Activated naive CD8-positive, alpha-beta T cell treated with anti-CD3 and anti-CD28 coated beads for 36 hours (primary cell): ENCODE measurements around the gene PDGFB. TPM values are rescaled to one million over a fixed set of nuclear protein-coding genes. Genes with fewer than 3 reads are reported as not detected.

Source experiments
- DNase-seq: peaks from one replicate; pipeline ENCODE4 v3.0.0; 2021
- H3K27ac Mint-ChIP-seq: one replicate; pipeline ENCODE4 v1.8.0; 2022; ENCODE audit warnings: mild to moderate bottlenecking, moderate library complexity, mixed read lengths
- H3K27me3 Mint-ChIP-seq: one replicate; pipeline ENCODE4 v1.8.0; 2022; ENCODE audit warnings: mild to moderate bottlenecking, mixed read lengths
- H3K36me3 Mint-ChIP-seq: one replicate; pipeline ENCODE4 v1.8.0; 2021; ENCODE audit warnings: mild to moderate bottlenecking, mixed read lengths
- H3K4me1 Mint-ChIP-seq: one replicate; pipeline ENCODE4 v1.8.0; 2021; ENCODE audit warnings: mixed read lengths
- H3K4me3 Mint-ChIP-seq: one replicate; pipeline ENCODE4 v1.8.0; 2022; ENCODE audit warnings: mild to moderate bottlenecking, moderate library complexity, mixed read lengths
- H3K9me3 Mint-ChIP-seq: one replicate; pipeline ENCODE4 v1.8.0; 2022; ENCODE audit warnings: mixed read lengths
- total RNA-seq, 2 experiments: library from RNA; stranded (reverse); gene quantifications; one replicate each; pipeline ENCODE4 v1.2.3, GENCODE V29; 2021

The PDGFB gene
- total RNA-seq, 2 experiments from 2014 or later = 0.35 to 0.40 TPM

- Mint-ChIP-seq H3K4me1 (peaks cover 54% of the 10 kb centered on the region), H3K36me3 (no peaks in the 10 kb centered on the region), H3K9me3 (no peaks in the 10 kb centered on the region), H3K27ac (peak overlapping the region; percentile 50), H3K4me3 (peak overlapping the region; percentile 62), H3K27me3 (peaks cover 53% of the 10 kb centered on the region)
- peak; percentile 32 for DNase-seq
Observed at GRCh38 chr22:39240831-39241793, 3.7 kb downstream of the PDGFB start.

DNA sequence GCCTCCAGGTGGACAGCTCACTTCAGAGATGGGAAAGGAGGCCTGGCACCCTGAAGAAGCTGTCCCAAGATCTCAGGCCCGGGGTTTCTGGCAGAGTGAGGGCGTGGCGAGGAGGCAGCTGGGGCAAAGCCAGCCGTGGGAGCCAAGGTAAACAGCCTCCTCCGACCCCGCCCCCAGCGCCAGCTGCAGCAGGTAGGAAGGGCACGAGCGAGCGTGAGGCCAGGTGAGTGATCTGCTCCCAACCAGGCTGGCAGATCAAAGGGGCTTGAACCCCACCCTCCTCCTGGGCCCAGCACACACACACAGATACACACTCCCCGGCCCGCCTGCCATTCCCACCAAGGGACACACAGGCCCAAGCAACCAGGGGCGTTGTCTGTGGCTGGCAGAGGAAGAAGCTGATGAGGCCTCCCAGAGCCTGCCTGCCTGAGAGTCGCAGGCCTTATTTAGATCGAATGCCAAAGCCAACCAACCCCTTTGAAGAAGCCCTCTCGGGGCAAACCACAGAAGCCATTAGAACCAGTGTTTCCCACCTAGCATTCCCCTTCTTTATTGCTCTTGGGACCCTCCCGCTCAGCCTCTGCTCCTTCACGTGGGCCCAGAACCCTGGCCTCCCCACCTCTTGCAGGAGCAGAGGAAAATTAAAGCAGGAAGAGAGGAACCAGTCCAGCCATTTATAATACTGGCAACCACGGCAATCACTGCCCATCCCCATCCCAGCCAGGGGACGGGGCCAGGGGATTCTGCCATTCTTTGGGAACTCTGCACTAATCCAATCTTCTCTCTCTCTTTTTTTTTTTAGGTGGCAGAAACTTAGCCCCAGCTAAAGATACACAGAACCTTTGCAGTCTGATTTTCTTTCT is 5.0 kb downstream of the PDGFB start:
- H3K27ac Mint-ChIP-seq = no peak overlapping the region
- no peak overlapping the region for H3K4me3 Mint-ChIP-seq

GRCh38 chr22:39238966-39239505 is 5.7 kb downstream of the PDGFB start:
- no peaks in the 10 kb centered on the region for H3K9me3 Mint-ChIP-seq
- no peak overlapping the region for H3K4me3 Mint-ChIP-seq
- peaks cover 66% of the 10 kb centered on the region for H3K4me1 Mint-ChIP-seq
- H3K27ac Mint-ChIP-seq = no peak overlapping the region
- DNase-seq = no peak
- peaks cover 52% of the 10 kb centered on the region for H3K27me3 Mint-ChIP-seq
- no peaks in the 10 kb centered on the region for H3K36me3 Mint-ChIP-seq

More for the DNA sequence above, 5.0 kb downstream of the PDGFB start:
- Mint-ChIP-seq H3K9me3 (no peaks in the 10 kb centered on the region), H3K27me3 (peaks cover 51% of the 10 kb centered on the region), H3K4me1 (peaks cover 61% of the 10 kb centered on the region), H3K36me3 (no peaks in the 10 kb centered on the region)
- DNase-seq = no peak

DNA sequence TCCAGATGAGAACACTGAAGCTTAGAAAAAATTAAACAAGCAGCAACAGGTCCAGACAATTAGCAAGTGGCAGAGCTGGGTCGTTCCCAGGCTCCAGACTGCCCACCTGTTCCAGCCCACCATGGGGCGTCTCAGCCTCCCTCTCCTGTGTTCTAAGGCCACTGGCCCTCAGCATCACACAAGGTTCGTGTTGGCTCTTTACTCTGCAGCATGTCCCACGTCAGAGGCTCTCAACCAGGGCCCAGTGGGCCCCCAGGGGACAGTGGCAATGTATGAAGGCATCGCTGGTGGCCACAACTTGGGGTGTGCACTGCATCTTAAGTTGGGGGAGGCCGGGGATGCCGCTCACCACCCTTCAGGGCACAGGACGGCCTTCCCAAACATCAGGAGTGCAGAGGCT is 6.2 kb downstream of the PDGFB start:
- Mint-ChIP-seq H3K27ac (no peak overlapping the region), H3K36me3 (no peaks in the 10 kb centered on the region), H3K4me3 (no peak overlapping the region), H3K27me3 (peaks cover 52% of the 10 kb centered on the region), H3K9me3 (no peaks in the 10 kb centered on the region), H3K4me1 (peaks cover 67% of the 10 kb centered on the region)
- DNase-seq = no peak

GRCh38 chr22:39238101-39238466 is 6.7 kb downstream of the PDGFB start:
- no peak overlapping the region for H3K4me3 Mint-ChIP-seq
- peaks cover 71% of the 10 kb centered on the region for H3K4me1 Mint-ChIP-seq
- H3K36me3 Mint-ChIP-seq = no peaks in the 10 kb centered on the region
- DNase-seq = no peak
- no peak overlapping the region for H3K27ac Mint-ChIP-seq
- H3K27me3 Mint-ChIP-seq = peaks cover 54% of the 10 kb centered on the region
- H3K9me3 Mint-ChIP-seq = no peaks in the 10 kb centered on the region

DNA sequence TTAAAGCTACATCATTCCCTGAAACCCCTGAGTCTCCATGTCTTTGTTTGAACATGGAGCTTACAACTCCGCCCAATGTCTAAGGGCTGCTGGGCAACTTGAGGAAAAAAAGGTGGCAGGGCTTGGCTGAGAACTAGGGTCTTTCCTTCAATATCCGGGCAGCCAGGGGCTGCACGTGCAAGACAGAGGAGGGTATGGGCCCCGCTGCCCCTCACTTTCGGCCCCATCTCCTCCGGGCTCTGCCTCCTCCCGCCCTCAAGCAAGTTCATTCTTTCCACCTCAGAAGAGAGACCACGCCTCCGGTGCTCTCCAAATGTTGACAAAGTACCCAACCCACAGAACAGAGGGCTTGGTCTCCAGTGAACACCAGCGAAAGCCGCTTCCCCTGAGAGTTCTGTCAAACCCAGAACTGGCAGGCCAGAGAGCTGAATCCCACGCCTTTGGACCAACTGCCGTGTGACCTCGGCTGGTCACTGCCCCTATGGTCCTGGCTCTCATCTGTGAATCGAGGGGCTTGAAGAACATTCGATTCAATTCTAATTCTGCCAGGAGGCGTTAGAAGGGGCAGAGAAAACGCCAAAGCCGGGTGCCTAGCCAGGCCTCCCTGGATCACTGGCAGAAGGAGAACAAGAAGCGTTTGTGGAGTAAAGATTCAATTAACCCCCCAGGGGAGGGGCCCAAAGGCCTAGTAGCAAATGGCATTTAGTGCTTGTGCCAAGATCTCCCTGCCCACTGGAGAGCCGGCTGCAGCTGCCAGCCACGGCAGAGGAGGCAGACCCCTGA is 7.3 kb downstream of the PDGFB start:
- DNase-seq = peak; percentile 42
- peak overlapping the region; percentile 56 for H3K27ac Mint-ChIP-seq
- no peak overlapping the region for H3K4me3 Mint-ChIP-seq
- no peaks in the 10 kb centered on the region for H3K36me3 Mint-ChIP-seq
- peaks cover 69% of the 10 kb centered on the region for H3K4me1 Mint-ChIP-seq
- no peaks in the 10 kb centered on the region for H3K9me3 Mint-ChIP-seq
- H3K27me3 Mint-ChIP-seq = peaks cover 50% of the 10 kb centered on the region

- peak; percentile 69 for DNase-seq
- H3K27me3 Mint-ChIP-seq = peaks cover 53% of the 10 kb centered on the region
- H3K4me3 Mint-ChIP-seq = peak overlapping the region; percentile 56
- no peaks in the 10 kb centered on the region for H3K36me3 Mint-ChIP-seq
- H3K4me1 Mint-ChIP-seq = peaks cover 67% of the 10 kb centered on the region
- peak overlapping the region; percentile 32 for H3K27ac Mint-ChIP-seq
- no peaks in the 10 kb centered on the region for H3K9me3 Mint-ChIP-seq
Observed at GRCh38 chr22:39236321-39237317, 8.2 kb downstream of the PDGFB start.

DNA sequence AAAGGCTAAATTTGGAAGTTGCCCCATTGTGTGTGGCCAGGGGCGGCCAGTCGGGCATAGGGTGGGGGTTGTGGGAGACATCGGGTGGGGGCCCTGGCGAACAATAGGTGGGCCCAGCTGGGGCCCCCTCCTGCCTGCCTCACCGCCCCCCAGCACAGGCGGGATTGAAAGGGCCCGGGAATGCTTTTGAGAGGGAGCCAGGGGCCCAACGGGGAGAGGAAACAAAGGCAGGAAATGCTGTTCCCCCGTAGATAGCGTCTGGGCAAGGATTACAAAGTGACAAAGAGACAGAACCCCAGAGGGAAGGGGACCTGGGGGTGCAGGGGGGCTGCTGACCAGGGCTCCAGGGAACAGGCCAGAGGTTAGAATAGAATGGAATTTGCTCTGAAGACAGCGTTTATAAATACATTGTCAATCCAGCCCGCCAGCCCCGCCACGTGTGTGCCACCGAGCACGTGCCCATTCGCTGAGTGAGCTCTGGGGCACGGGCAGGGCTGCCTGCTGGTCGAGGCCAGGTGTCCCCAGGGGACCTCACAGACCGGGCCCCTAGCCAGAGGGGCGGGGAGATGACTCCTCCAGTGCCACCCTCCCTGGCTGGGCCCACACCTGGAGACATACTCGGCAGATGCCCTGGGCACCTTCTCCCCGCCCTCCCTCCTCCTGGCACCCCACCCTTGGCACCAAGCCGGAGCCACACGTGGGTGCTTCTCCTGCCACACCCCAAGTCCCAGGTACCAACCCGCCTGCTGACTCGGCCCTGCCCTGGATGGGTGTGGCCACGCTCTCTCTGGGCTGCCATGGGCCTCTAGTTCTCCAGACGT is 9.7 kb downstream of the PDGFB start:
- Mint-ChIP-seq H3K36me3 (no peaks in the 10 kb centered on the region), H3K9me3 (no peaks in the 10 kb centered on the region), H3K27me3 (peaks cover 60% of the 10 kb centered on the region), H3K4me1 (peaks cover 58% of the 10 kb centered on the region), H3K27ac (peak overlapping the region; percentile 60), H3K4me3 (no peak overlapping the region)
- DNase-seq = no peak

GRCh38 chr22:39234472-39234787 is 10.4 kb downstream of the PDGFB start:
- Mint-ChIP-seq H3K36me3 (no peaks in the 10 kb centered on the region), H3K4me1 (peaks cover 52% of the 10 kb centered on the region), H3K9me3 (no peaks in the 10 kb centered on the region), H3K27ac (no peak overlapping the region), H3K4me3 (no peak overlapping the region), H3K27me3 (peaks cover 65% of the 10 kb centered on the region)
- DNase-seq = no peak

DNA sequence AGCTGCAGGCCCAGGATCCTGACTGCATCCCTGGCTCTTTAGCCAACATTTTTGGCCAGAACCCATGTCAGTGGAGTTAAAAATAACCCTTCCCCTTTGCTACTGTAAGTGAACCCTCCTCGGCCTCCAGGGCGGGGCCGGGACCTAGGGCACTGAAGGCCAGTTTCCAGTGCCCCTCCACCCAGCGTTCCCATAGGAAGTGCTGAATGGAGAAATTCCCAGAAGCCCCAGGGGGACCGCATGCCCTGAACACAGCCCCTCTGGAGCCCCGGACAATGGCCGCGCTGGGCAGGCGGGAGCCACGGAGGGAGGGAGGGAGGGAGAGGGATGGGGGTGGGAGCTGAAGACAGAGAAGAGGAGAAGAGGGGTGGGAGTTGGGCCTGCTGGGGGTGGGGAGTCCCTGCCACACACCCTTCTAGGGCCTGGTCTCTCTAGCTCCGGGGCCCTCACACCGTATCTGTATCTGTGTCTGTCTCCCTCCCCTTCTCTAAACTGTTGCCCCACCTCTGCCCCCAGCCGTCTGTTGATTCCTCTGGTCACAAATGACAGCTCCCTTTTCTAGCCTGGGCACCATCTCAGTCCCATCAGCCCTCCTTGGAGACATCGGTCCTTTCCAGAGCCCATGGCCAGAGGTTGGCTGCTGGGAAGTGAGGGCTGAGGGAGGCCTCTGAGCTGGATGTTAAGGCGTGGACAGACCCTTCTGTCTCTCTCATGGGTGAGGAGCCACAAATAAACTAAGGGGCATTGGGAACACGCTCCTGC is 10.9 kb downstream of the PDGFB start:
- no peak overlapping the region for H3K27ac Mint-ChIP-seq
- H3K9me3 Mint-ChIP-seq = no peaks in the 10 kb centered on the region
- no peak for DNase-seq
- H3K27me3 Mint-ChIP-seq = peaks cover 68% of the 10 kb centered on the region
- no peak overlapping the region for H3K4me3 Mint-ChIP-seq
- H3K4me1 Mint-ChIP-seq = peaks cover 49% of the 10 kb centered on the region
- H3K36me3 Mint-ChIP-seq = no peaks in the 10 kb centered on the region

DNA sequence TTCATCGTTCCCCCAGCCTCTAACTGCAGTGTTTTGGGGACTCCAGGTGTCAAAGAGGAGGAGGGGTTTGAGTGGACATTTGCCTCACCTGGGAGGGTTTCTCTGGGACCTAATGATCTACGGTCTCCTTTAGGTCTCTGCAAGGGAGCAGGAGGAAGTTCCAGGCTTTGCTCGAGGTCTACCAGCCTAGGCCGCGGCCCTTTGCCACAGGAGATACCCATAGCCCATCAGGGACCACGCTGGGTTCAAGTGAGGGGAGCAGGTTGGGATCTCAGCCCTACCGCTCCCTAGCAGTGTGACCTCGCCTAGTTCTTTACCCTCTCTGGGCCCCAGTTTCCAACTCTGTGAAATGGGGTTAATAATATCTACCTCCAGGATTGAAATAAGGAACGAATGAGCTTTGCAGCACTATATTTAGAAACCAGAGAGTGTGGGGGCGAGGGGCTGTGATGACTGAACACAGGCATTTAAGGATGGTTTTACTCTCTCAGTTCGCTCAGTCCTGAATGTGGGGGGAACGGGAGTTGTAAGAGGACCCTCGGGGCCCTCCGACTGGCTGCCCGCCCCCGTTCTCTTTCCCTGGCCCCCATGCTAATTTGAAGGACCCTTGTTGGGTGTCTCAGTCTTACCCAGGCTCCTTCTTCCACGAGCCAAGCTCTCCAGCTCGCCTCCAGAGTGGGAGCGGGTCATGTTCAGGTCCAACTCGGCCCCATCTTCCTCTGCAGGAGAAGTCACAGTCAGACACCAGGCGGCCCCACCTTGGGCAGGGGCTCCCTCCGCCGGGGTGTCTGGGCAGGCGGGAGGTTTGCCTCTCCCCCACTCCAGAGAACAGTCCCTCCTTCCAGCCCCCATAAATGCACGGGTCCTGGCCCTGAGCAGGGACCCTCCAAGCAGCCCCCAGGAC is 11.7 kb downstream of the PDGFB start:
- Mint-ChIP-seq H3K27me3 (peaks cover 68% of the 10 kb centered on the region), H3K9me3 (no peaks in the 10 kb centered on the region), H3K4me3 (no peak overlapping the region), H3K36me3 (no peaks in the 10 kb centered on the region), H3K27ac (no peak overlapping the region), H3K4me1 (peaks cover 49% of the 10 kb centered on the region)
- no peak for DNase-seq

- Mint-ChIP-seq H3K27me3 (peaks cover 62% of the 10 kb centered on the region), H3K9me3 (no peaks in the 10 kb centered on the region), H3K36me3 (no peaks in the 10 kb centered on the region)
Observed at GRCh38 chr22:39232246-39232645, 12.5 kb downstream of the PDGFB start.

More at GRCh38 chr22:39232246-39232645, 12.5 kb downstream of the PDGFB start:
- H3K27ac Mint-ChIP-seq = no peak overlapping the region
- H3K4me3 Mint-ChIP-seq = no peak overlapping the region
- H3K4me1 Mint-ChIP-seq = peaks cover 44% of the 10 kb centered on the region
- no peak for DNase-seq
